Psoas muscle (tissue), 8 donors: ENCODE data around the gene DCUN1D2. TPM values are rescaled to one million over a fixed set of nuclear protein-coding genes. Genes with fewer than 3 reads are reported as not detected.

Source experiments
- ATAC-seq, 4 donors: fragments of 200-7000 bp; cut with Tn5 transposase; one replicate each; pipeline ENCODE4 v1.9.1; 2020; ENCODE audit warnings: moderate library complexity in 3 of 4, mild to moderate bottlenecking in 2 of 4
- DNase-seq, 2 donors: peaks; one replicate each; pipeline ENCODE4 v3.0.0-alpha.2; 2020
- H3K27ac ChIP-seq: fragments of 200-600 bp; one replicate; pipeline ENCODE4 v1.8.0; 2022
- H3K27me3 ChIP-seq, 3 donors: fragments of 200-600 bp in 1 of 3; one replicate each; pipeline versions ENCODE4 v1.6.1 to v1.8.0; 2013 to 2022; ENCODE audit warnings: low read length in 2 of 3, mild to moderate bottlenecking in 2 of 3, moderate library complexity in 1 of 3; ENCODE audit not compliant: insufficient read depth in 3 of 3
- H3K36me3 ChIP-seq, 2 donors: fragments of 200-600 bp in 1 of 2; one replicate each; pipeline versions ENCODE4 v1.6.1 to v1.8.0; 2013 to 2022; ENCODE audit warnings: low read depth in 1 of 2, mild to moderate bottlenecking in 1 of 2, moderate library complexity in 1 of 2; ENCODE audit not compliant: insufficient read depth in 1 of 2
- H3K4me1 ChIP-seq: fragments of 200-600 bp; one replicate; pipeline ENCODE4 v1.8.0; 2022
- H3K4me3 ChIP-seq: fragments of 200-600 bp; one replicate; pipeline ENCODE4 v1.8.0; 2022; ENCODE audit warnings: mild to moderate bottlenecking
- H3K9me3 ChIP-seq: fragments of 200-600 bp; one replicate; pipeline ENCODE4 v1.8.0; 2022
- CTCF ChIP-seq: fragments of 200-600 bp; IDR thresholded peaks from one replicate; pipeline ENCODE4 v1.8.0; 2022; ENCODE audit warnings: antibody characterized with exemption
- WGBS, 3 donors: extraction: QIAGEN DNeasy Blood & Tissue Kit; methylation state at CpG; one replicate each; pipeline versions ENCODE4 v1.1.6 to v1.1.7; 2013; 5-methylcytosine and 5-hydroxymethylcytosine counted together
- intact Hi-C, 2 donors: fragments of 100-400 bp; cut with DNase I; formaldehyde crosslinking; loops; one replicate each; pipeline versions ENCODE4 v1.11.0 to v1.14.2; 2022
- polyA plus RNA-seq, 3 donors: library from polyadenylated mRNA; stranded (reverse); fragments of 200-250 nt; gene quantifications; one replicate each; pipeline ENCODE4 v1.2.3, GENCODE V29; 2013
- total RNA-seq, 4 donors: library from RNA; stranded (reverse); fragmentation: NEBNext Ultra II Directional in 2 of 4; extraction: Animal tissue kit (Norgen Biotek cat#: 25700) in 2 of 4; gene quantifications; one replicate each; pipeline versions ENCODE4 v1.2.1 to v1.2.4, GENCODE V29; 2021 to 2023
- donor health status: healthy with polysubstance abuse.
- donor health status: DM: no; HTN: no; CAD: no; lungs with moderate emphysema.
- donor health status: Bipolar disorder and iron deficiency.
- donor health status: healthy.
- donor health status: DM: yes; HTN: yes; CAD: no.
- donor health status: DM: no; HTN: no; CAD: no.
- donor health status: DM: no; HTN: no; CAD: no.
- donor health status: DM: yes; HTN: yes; CAD: no.

DCUN1D2 gene
- total and polyA plus RNA-seq, 7 donors = 32.4 to 151 (median 71.2) TPM

DNA sequence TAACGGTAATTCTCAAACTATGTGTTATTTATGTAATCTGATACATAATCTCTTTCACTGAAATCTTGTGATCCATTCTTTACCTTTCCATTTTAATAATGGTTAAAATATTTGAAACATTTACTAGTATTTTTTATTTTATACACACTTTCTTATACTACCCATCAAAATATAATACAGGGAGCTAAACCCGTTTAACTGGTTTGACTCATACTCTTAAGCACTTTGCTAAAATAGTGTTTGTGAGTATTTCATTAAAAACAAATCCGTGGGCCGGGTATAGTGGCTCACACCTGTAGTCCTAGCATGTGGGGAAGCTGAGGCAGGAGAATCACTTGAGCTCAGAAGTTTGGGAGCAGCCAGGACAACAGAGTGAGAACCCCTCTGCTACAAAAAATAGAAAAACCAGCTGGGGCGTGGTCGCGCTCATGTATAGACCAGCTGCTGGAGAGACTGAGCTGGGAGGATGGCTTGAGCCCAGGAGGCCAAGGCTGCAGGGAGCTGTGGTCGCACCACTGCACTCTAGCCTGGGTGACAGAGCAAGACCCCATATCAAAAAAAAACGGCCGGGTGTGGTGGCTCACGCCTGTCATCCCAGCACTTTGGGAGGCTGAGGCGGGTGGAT, 43.8 kb upstream of the DCUN1D2 start:
- H3K36me3 ChIP-seq = peaks cover 0 to 34% of the 10 kb centered on the region in 2 donors
- H3K4me1 ChIP-seq = no peaks in the 10 kb centered on the region
- DNase-seq (no peak), ATAC-seq (no peak)
- no peaks in the 10 kb centered on the region for H3K27me3 ChIP-seq
- H3K4me3 ChIP-seq = no peak overlapping the region
- no peaks in the 10 kb centered on the region for H3K9me3 ChIP-seq
- 95 to 97% (median 97%) methylated on average over 11 to 12 of the region's 12 CpGs for WGBS, 3 donors
- intact Hi-C loops = no loop called here
- no peak for TF ChIP-seq CTCF
- H3K27ac ChIP-seq = no peak overlapping the region

GRCh38 chr13:113533161-113533840, 42.8 kb upstream of the DCUN1D2 start:
- ATAC-seq (peak; percentile 70 to 91 (median 79)), DNase-seq (peak in 1 of 2 donors; percentile 74)
- no peaks in the 10 kb centered on the region for H3K27me3 ChIP-seq
- no peaks in the 10 kb centered on the region for H3K4me1 ChIP-seq
- intact Hi-C loops = no loop called here
- H3K9me3 ChIP-seq = no peaks in the 10 kb centered on the region
- H3K27ac ChIP-seq = no peak overlapping the region
- H3K4me3 ChIP-seq = no peak overlapping the region
- 69 to 79% (median 72%) methylated on average over 24 of the region's 24 CpGs for WGBS, 3 donors
- peaks cover 0 to 35% of the 10 kb centered on the region in 2 donors for H3K36me3 ChIP-seq
- TF ChIP-seq CTCF = no peak

DNA sequence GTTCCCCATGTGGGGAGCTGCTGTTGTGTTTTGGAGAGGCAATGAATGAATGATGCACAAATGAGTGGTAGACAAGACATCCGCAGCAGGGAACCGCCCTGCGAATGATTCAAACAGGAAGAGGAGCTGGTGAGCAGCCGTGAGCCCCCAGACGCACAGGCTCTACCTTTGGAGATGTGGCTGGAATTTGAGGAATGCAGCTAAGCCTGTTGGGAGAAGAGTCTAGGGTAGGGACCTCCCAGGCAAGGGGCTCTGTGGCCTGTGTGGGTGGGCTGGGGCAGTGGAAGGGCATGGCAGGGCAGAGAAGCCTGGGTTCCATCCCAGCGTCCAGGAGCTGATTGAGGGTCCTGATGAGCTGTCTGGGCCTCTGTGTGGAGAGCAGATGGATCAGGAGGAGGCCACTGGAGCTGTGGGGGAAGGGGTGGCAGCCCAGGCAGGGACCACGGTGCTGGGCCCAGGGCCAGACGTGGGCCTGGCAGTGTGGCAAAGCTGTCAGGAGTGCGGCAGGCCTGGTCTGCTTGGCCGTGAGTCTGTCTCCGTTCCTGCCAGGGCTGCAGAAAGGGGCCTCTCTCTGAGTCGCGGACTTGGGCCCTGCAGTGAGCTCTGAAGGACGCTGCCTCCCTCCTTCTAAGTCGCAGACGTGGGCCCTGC, 41.8 kb upstream of the DCUN1D2 start:
- WGBS, 3 donors = 80 to 87% (median 81%) methylated on average over 15 to 16 of the region's 16 CpGs
- no peak for DNase-seq
- no peaks in the 10 kb centered on the region for H3K4me1 ChIP-seq
- ATAC-seq = no peak
- no peak overlapping the region for H3K4me3 ChIP-seq
- H3K9me3 ChIP-seq = no peaks in the 10 kb centered on the region
- intact Hi-C loops = no loop called here
- H3K27ac ChIP-seq = no peak overlapping the region
- peaks cover 0 to 45% of the 10 kb centered on the region in 2 donors for H3K36me3 ChIP-seq
- TF ChIP-seq CTCF = no peak
- no peaks in the 10 kb centered on the region for H3K27me3 ChIP-seq

- Histone ChIP-seq H3K4me1 (no peaks in the 10 kb centered on the region), H3K36me3 (peaks cover 0 to 55% of the 10 kb centered on the region in 2 donors), H3K27ac (no peak overlapping the region), H3K9me3 (no peaks in the 10 kb centered on the region), H3K4me3 (no peak overlapping the region), H3K27me3 (no peaks in the 10 kb centered on the region)
- DNase-seq (no peak), ATAC-seq (no peak)
- intact Hi-C loops = no loop called here
- no peak for TF ChIP-seq CTCF
- 95 to 96% (median 96%) methylated on average over 49 of the region's 49 CpGs for WGBS, 3 donors
Observed at GRCh38 chr13:113531041-113531873, 40.7 kb upstream of the DCUN1D2 start.
